ENCODE results near the gene NRP2.

Gene NRP2

DNA sequence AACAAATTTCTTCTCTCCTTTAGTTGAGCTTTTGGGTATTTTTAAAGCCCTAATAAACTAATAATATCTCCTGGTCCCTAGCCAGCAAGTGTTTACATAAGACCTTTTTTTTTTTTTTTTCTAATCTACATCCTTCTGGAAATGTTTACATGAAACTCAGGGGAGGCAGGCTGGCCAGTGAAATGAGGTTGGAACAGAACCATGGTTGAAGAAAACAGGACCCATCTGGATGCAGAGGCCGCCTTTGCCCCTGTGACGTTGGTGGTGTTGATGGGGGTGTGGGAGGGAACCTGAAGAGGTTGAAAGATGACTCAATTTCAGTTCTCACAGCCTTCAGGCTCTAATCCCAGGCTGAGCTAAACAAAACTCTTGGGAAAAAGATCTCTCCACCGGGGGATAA is 118.5 kb downstream of the NRP2 start:
- TF ChIP-seq, protein P1, sequence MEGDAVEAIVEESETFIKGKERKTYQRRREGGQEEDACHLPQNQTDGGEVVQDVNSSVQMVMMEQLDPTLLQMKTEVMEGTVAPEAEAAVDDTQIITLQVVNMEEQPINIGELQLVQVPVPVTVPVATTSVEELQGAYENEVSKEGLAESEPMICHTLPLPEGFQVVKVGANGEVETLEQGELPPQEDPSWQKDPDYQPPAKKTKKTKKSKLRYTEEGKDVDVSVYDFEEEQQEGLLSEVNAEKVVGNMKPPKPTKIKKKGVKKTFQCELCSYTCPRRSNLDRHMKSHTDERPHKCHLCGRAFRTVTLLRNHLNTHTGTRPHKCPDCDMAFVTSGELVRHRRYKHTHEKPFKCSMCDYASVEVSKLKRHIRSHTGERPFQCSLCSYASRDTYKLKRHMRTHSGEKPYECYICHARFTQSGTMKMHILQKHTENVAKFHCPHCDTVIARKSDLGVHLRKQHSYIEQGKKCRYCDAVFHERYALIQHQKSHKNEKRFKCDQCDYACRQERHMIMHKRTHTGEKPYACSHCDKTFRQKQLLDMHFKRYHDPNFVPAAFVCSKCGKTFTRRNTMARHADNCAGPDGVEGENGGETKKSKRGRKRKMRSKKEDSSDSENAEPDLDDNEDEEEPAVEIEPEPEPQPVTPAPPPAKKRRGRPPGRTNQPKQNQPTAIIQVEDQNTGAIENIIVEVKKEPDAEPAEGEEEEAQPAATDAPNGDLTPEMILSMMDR (IDR thresholded peaks at IDR 0.05; ENCODE audit: low read depth, low read length, missing control alignments): no peak
- DNase-seq (ENCODE audit: extremely low read depth, low read depth): peak; percentile 70
- H3K4me3 ChIP-seq (replicated peaks; ENCODE audit: low read depth, low read length): no peak overlapping the region

DNA sequence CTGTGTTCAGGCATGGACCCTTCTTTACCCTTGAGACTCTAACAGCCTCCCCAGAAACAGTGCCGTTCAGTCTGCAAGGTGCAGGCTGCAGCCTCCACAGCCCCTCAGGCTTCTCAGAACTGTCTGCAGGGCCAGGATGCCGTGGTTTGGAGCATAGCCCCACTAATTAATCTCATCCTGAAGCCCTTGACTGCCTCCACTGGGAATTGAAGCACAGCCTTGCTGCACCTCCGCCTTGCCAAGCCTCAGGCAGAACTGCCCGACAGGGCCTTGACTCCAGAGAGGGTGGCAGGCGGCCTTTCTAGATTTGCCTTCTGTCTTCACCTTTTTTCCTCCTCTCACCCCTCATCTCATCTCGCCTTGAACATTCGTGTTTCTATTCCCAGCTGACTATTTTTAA is 119.8 kb downstream of the NRP2 start:
- no peak overlapping the region for H3K4me3 ChIP-seq (replicated peaks; ENCODE audit: low read depth, low read length)
- TF ChIP-seq, protein P1 (IDR thresholded peaks at IDR 0.05; ENCODE audit: low read depth, low read length, missing control alignments): no peak
- DNase-seq (ENCODE audit: extremely low read depth, low read depth): no peak

DNA sequence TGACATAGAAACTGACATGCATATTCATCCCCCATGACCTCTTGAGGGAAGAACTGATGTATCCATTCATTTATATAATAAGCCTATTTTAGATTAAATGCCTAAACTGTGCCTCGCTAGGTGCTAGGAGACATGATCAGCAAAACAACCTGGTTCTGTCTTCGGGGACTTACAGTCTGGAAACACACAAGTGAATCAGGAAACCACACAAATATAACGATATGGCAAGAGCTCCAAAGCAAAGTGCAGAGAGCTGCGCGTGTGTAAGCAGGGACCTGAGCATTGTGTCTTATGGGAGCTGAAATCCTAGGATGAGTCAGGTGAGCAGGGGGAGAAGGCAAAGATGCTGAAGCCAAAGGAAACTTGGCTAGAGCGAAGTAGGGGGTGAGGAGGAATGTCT is 120.6 kb downstream of the NRP2 start:
- TF ChIP-seq, protein P1 (IDR thresholded peaks at IDR 0.05; ENCODE audit: low read depth, low read length, missing control alignments): no peak
- no peak overlapping the region for H3K4me3 ChIP-seq (replicated peaks; ENCODE audit: low read depth, low read length)

DNA sequence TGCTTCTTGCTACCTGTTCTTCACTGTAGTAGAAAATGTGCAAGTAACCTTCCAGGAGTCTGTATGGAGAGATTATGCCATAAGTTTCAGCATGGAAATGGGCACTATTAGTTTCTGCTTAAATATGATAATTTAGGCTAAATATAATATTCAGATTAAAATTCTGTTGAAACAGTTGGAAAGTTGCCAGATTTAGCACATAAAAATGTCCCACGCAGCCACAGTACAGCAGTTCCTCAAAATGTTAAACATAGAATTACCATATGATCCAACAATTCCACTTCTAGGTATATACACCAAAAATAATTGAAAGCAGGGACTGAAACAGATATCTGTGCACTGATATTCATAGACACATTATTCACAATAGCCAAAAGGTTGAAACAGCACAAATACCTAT is 121.2 kb downstream of the NRP2 start:
- no peak overlapping the region for H3K4me3 ChIP-seq (replicated peaks; ENCODE audit: low read depth, low read length)
- TF ChIP-seq, protein P1 (IDR thresholded peaks at IDR 0.05; ENCODE audit: low read depth, low read length, missing control alignments): no peak
- no peak for DNase-seq (ENCODE audit: extremely low read depth, low read depth)

More for the DNA sequence above, 120.6 kb downstream of the NRP2 start:
- no peak for DNase-seq (ENCODE audit: extremely low read depth, low read depth)

DNA sequence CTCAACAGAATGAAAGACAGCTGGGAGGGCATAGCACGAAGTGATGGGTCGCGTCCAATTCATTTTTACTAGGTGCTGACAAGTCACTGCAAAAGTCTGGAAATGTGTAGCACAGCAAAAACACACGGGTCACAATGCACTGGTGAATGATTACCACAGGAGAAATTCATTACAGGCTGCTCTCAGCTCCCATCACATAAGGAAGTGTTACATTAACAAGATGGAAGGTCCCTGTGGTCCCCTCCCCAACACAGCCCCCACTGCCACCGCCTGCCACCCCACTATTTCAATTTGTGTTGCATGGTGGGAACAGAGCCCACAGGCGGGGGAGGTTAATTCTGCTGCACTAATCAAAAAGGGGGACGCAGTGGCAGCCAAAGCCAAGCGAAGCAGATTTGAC is 122.8 kb downstream of the NRP2 start:
- no peak for DNase-seq (ENCODE audit: extremely low read depth, low read depth)
- no peak overlapping the region for H3K4me3 ChIP-seq (replicated peaks; ENCODE audit: low read depth, low read length)
- TF ChIP-seq, protein P1 (IDR thresholded peaks at IDR 0.05; ENCODE audit: low read depth, low read length, missing control alignments): no peak

DNA sequence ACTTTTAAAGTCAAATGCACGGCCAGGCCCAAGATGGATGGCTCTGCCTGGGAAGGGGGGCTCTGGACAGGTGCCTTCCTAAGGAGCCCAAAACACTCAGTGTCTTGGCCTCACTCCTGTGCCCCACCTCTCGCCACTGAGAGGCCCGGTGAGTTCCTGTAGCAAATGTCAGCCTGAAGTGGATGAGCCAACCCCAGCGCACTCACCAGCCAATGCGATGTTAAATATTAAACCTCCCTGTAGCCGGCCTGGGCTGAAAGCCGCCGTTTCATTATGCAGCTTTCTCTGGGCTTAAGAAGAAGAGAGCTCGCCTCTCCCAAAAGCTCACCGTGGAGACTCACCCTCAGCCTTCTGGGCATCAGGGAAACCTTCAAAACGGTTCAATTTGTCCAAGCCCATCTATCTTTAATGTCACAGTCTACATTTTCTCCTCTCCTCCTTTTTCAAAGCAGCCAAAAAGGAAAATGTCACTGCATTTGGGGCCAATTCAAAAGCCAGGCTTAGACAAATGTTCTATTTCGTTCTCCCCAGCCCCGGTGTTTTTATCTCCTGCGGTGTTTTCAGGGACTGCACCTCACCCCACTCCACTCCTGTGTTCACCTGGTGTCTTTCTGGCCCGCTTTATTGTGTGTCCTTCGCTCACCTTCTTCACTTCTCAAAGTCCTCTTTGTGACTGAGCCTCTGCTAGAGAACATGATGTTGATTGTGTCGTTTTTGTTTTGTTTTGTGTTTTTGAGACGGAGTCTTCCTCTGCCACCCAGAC is 124.0 kb downstream of the NRP2 start:
- no peak overlapping the region for H3K4me3 ChIP-seq (replicated peaks; ENCODE audit: low read depth, low read length)
- no peak for DNase-seq (ENCODE audit: extremely low read depth, low read depth)
- TF ChIP-seq, protein P1 (IDR thresholded peaks at IDR 0.05; ENCODE audit: low read depth, low read length, missing control alignments): no peak

DNA sequence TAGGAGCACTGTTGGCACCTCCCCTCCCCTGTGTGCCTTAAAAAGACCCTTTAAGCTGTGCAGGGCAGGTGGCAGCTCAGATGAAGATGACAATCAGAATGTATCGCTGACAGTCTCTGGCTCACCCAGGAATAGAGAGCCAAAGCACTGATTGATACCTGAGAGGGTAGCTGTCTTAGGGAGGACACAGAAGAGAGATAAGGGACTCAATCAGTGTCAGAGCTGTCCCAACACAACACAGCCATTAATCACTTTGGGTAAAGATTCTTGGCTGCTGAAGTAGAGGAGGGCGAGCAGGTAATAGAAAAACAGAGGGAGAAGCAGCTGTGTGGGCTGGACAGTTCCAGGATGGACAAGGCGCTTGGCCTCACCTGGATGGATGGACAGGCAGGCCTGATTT is 124.9 kb downstream of the NRP2 start:
- no peak overlapping the region for H3K4me3 ChIP-seq (replicated peaks; ENCODE audit: low read depth, low read length)
- TF ChIP-seq, protein P1 (IDR thresholded peaks at IDR 0.05; ENCODE audit: low read depth, low read length, missing control alignments): no peak
- DNase-seq (ENCODE audit: extremely low read depth, low read depth): no peak
